SU-DHL-6 (cell line): ENCODE results near the gene FGF9.

ENCODE experiments used
- H2AFZ ChIP-seq: fragments of 200-600 bp; sonication (generic); 2 replicates; pipeline ENCODE4 v1.6.1; 2014; ENCODE audit warnings: low read depth, mild to moderate bottlenecking, moderate library complexity, mixed read lengths, antibody characterized with exemption, low read length; ENCODE audit not compliant: severe bottlenecking
- H3F3A ChIP-seq: fragments of 200-600 bp; shearing (Covaris generic); 2 replicates; pipeline ENCODE4 v1.6.0; 2016; ENCODE audit warnings: antibody characterized with exemption, mild to moderate bottlenecking; ENCODE audit not compliant: insufficient read depth
- H3K27ac ChIP-seq: fragments of 200-600 bp; sonication (generic); 2 replicates; pipeline ENCODE4 v1.5.1; 2016; ENCODE audit warnings: low read depth, mild to moderate bottlenecking, low read length, moderate library complexity, mixed read lengths
- H3K27me3 ChIP-seq: fragments of 200-600 bp; sonication (generic), shearing (Covaris generic); 2 replicates; pipeline ENCODE4 v1.6.0; 2014; ENCODE audit warnings: mild to moderate bottlenecking, low read length
- H3K36me3 ChIP-seq: fragments of 200-600 bp; sonication (generic); 2 replicates; pipeline ENCODE4 v1.6.1; 2014; ENCODE audit warnings: mild to moderate bottlenecking, low read length, mixed read lengths
- H3K4me2 ChIP-seq: fragments of 300-600, 200-600 bp; shearing (Covaris generic), sonication (generic); 2 replicates; pipeline ENCODE4 v1.6.0; 2014; ENCODE audit warnings: low read length, low read depth, mild to moderate bottlenecking; ENCODE audit not compliant: poor library complexity, severe bottlenecking
- H3K4me3 ChIP-seq: fragments of 200-600 bp; sonication (generic); 2 replicates; pipeline ENCODE4 v1.5.1; 2014; ENCODE audit warnings: antibody characterized with exemption, low read length, mild to moderate bottlenecking, mixed read lengths; ENCODE audit not compliant: insufficient read depth, poor library complexity, severe bottlenecking
- H3K79me2 ChIP-seq: fragments of 200-600 bp; sonication (generic); 2 replicates; pipeline ENCODE4 v1.6.1; 2014; ENCODE audit warnings: mild to moderate bottlenecking, low read length, moderate library complexity; ENCODE audit not compliant: insufficient read depth
- H3K9ac ChIP-seq: fragments of 200-600 bp; sonication (generic); 2 replicates; pipeline ENCODE4 v1.7.0; 2014; ENCODE audit warnings: mild to moderate bottlenecking, low read length
- H3K9me2 ChIP-seq: fragments of 200-600 bp; sonication (generic); replicated peaks from 2 replicates; pipeline ENCODE4 v1.6.1; 2014; ENCODE audit warnings: low read length; ENCODE audit not compliant: insufficient read depth
- H3K9me3 ChIP-seq: fragments of 200-600 bp; sonication (generic); 2 replicates; pipeline ENCODE4 v1.6.1; 2014; ENCODE audit warnings: low read length, mixed read lengths; ENCODE audit not compliant: insufficient read depth
- H4K20me1 ChIP-seq: fragments of 200-600 bp; sonication (generic); 2 replicates; pipeline ENCODE4 v1.6.1; 2014; ENCODE audit warnings: low read depth, mild to moderate bottlenecking, antibody characterized with exemption, low read length, moderate library complexity, mixed read lengths
- EZH2phosphoT487 ChIP-seq: fragments of 200-600 bp; sonication (generic), shearing (Covaris generic); conservative IDR thresholded peaks from 2 replicates; pipeline ENCODE4 v1.6.1; 2018; ENCODE audit warnings: mild to moderate bottlenecking, antibody characterized with exemption, low read length, moderate library complexity, mixed read lengths
- TF ChIP-seq, protein P1 (sequence below): fragments of 200-600 bp; sonication (generic); IDR thresholded peaks from one replicate; pipeline ENCODE4 v1.5.1; 2017; ENCODE audit warnings: antibody characterized with exemption, mild to moderate bottlenecking, low read length, moderate library complexity; ENCODE audit not compliant: insufficient read depth, poor library complexity, severe bottlenecking

The FGF9 gene

DNA sequence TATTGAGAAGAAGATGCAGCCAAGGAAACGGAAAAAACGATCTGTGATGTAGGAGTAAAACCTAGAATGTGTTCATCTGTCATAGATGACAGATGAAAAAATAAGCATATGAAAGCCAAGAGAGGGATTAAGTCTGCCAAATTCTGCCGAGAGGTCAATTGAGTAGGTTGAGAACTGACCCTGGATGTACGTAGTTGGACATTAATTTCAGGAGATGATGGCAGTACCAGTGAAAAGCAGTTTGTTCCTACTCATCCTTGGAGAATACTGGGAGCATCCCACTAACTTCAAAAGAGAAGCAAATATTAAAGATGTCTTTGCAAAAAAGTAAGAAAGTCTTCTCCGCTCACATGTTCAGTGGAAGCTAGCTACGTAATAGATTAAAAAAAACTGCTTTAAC is 11.8 kb upstream of the FGF9 start:
- TF ChIP-seq, protein P1, sequence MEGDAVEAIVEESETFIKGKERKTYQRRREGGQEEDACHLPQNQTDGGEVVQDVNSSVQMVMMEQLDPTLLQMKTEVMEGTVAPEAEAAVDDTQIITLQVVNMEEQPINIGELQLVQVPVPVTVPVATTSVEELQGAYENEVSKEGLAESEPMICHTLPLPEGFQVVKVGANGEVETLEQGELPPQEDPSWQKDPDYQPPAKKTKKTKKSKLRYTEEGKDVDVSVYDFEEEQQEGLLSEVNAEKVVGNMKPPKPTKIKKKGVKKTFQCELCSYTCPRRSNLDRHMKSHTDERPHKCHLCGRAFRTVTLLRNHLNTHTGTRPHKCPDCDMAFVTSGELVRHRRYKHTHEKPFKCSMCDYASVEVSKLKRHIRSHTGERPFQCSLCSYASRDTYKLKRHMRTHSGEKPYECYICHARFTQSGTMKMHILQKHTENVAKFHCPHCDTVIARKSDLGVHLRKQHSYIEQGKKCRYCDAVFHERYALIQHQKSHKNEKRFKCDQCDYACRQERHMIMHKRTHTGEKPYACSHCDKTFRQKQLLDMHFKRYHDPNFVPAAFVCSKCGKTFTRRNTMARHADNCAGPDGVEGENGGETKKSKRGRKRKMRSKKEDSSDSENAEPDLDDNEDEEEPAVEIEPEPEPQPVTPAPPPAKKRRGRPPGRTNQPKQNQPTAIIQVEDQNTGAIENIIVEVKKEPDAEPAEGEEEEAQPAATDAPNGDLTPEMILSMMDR: no peak
- no peak for TF ChIP-seq EZH2phosphoT487
- no peak overlapping the region for H2AFZ ChIP-seq
- no peaks in the 10 kb centered on the region for H3F3A ChIP-seq
- no peaks in the 10 kb centered on the region; the same call in 1 of the 2 replicates for H3K27me3 ChIP-seq
- H3K27ac ChIP-seq: no peak overlapping the region
- no peaks in the 10 kb centered on the region for H3K9me3 ChIP-seq
- H3K4me3 ChIP-seq: no peak overlapping the region
- no peaks in the 10 kb centered on the region for H3K36me3 ChIP-seq
- no peak overlapping the region for H3K4me2 ChIP-seq
- no peak overlapping the region for H3K9ac ChIP-seq
- H4K20me1 ChIP-seq: no peaks in the 10 kb centered on the region
- H3K9me2 ChIP-seq: no peaks in the 10 kb centered on the region
- no peaks in the 10 kb centered on the region for H3K79me2 ChIP-seq

DNA sequence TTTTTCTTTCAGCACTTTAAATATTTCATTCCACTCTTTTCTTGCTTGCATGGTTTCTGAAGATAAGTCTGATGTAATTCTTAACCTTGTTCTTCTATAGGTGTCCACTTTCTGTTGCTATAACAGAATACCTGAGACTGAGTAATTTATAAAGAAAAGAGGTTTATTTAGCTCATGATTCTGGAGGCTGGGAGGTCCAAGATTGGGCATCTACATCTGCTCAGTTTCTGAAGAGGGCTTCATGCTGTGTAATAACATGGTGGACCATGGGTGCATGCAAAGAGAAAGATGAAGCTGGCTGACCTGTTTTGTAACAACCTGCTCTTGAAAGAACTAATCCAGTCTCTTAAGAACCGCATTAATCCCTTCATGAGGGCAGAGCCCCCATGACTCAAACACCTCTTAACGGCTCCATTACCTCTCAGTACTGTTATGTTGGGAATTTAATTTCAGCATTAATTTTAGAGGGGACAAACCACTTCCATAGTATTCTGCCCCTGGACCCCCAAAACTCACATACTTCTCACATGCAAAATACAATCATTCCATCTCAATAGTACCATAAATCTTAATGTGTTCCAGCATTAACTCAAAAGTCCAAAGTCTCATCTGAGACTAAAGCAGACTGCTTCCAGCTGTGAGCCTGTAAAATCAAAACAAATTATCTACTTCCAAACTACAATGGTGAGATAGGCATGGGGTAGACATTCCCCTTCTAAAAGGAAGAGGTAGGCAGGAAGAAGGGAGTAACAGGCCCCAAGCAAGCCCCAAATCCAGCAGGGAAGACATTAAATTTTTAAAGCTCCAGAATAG is 9.6 kb upstream of the FGF9 start:
- Histone ChIP-seq H3K4me2 (no peak overlapping the region), H3K79me2 (no peaks in the 10 kb centered on the region), H4K20me1 (no peaks in the 10 kb centered on the region), H2AFZ (no peak overlapping the region), H3K9ac (no peak overlapping the region), H3K9me2 (no peaks in the 10 kb centered on the region), H3K4me3 (no peak overlapping the region), H3K27me3 (no peaks in the 10 kb centered on the region; the same call in 1 of the 2 replicates), H3K36me3 (no peaks in the 10 kb centered on the region), H3K27ac (no peak overlapping the region), H3F3A (no peaks in the 10 kb centered on the region), H3K9me3 (no peaks in the 10 kb centered on the region)
- TF ChIP-seq EZH2phosphoT487: no peak
- TF ChIP-seq, protein P1: no peak

DNA sequence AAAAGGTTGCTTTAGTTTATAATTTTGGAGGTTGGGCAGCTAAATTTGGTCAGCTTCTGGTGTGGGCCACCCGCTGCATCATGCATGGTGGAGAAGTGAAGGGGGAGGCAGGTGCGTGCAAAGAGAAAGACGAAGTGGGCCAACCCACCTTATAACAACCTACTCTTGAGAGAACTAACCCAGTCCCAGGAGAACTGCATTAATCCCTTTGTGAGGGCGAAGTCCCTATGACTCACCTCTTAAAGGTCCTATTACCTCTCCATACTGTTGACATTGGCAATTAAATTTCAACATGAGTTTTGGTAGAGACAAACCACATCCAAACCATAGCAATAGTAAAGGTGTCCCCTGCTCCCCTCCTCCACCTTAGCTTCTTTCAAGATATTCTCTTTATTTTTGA is 7.7 kb upstream of the FGF9 start:
- no peaks in the 10 kb centered on the region for H3K9me2 ChIP-seq
- H3K4me2 ChIP-seq: no peak overlapping the region
- no peaks in the 10 kb centered on the region for H4K20me1 ChIP-seq
- H3F3A ChIP-seq: no peaks in the 10 kb centered on the region
- no peak overlapping the region for H3K9ac ChIP-seq
- no peaks in the 10 kb centered on the region for H3K79me2 ChIP-seq
- H3K9me3 ChIP-seq: no peaks in the 10 kb centered on the region
- H3K27me3 ChIP-seq: no peaks in the 10 kb centered on the region
- TF ChIP-seq, protein P1: no peak
- TF ChIP-seq EZH2phosphoT487: no peak
- no peaks in the 10 kb centered on the region for H3K36me3 ChIP-seq
- no peak overlapping the region for H3K27ac ChIP-seq
- H3K4me3 ChIP-seq: no peak overlapping the region
- H2AFZ ChIP-seq: no peak overlapping the region
